ENCODE data around the gene KMO. TPM values are rescaled to one million over a fixed set of nuclear protein-coding genes. Genes with fewer than 3 reads are reported as not detected.

The KMO gene
- total and polyA plus RNA-seq, 12 donors, result 0.41 to 3.6 (median 1.6) TPM

DNA sequence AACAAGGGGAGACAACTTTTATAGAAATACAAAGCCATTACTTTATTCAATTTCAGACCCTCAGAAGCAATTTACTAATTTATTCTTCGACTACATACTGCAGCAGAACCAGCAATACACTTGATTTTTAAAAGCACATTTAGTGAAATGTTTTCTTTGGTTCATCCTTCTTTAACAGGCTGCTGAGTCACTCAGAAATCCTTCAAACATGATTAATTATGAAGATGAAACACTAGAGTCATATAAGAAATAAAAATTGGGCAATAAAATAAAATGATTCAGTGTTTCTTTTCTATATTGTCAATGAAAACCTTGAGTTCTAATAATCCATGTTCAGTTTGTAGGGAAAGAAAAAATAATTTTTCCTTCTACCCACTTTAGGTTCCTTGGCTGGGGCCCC, 61.0 kb downstream of the KMO start:
- intact Hi-C loops (cut with DNase I), result no loop called here
- no peak for TF ChIP-seq POLR2A (IDR thresholded peaks at IDR 0.05)
- TF ChIP-seq, protein P1, sequence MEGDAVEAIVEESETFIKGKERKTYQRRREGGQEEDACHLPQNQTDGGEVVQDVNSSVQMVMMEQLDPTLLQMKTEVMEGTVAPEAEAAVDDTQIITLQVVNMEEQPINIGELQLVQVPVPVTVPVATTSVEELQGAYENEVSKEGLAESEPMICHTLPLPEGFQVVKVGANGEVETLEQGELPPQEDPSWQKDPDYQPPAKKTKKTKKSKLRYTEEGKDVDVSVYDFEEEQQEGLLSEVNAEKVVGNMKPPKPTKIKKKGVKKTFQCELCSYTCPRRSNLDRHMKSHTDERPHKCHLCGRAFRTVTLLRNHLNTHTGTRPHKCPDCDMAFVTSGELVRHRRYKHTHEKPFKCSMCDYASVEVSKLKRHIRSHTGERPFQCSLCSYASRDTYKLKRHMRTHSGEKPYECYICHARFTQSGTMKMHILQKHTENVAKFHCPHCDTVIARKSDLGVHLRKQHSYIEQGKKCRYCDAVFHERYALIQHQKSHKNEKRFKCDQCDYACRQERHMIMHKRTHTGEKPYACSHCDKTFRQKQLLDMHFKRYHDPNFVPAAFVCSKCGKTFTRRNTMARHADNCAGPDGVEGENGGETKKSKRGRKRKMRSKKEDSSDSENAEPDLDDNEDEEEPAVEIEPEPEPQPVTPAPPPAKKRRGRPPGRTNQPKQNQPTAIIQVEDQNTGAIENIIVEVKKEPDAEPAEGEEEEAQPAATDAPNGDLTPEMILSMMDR (IDR thresholded peaks at IDR 0.05), result no peak
- Histone ChIP-seq H3K9me3 (replicated peaks in 1 of 3) (no peaks in the 10 kb centered on the region), H3K4me3 (no peak overlapping the region), H3K4me1 (replicated peaks in 1 of 2) (peaks cover 0 to 11% of the 10 kb centered on the region in 2 donors), H3K27ac (peak overlapping the region in 4 of 5 donors; percentile 26 to 64 (median 38)), H3K36me3 (replicated peaks in 1 of 2) (no peaks in the 10 kb centered on the region), H3K27me3 (no peaks in the 10 kb centered on the region)
- WGBS, 4 donors, result 46 to 51% (median 48%) methylated on average over 1 of the region's 1 CpG
- no peak for DNase-seq

DNA sequence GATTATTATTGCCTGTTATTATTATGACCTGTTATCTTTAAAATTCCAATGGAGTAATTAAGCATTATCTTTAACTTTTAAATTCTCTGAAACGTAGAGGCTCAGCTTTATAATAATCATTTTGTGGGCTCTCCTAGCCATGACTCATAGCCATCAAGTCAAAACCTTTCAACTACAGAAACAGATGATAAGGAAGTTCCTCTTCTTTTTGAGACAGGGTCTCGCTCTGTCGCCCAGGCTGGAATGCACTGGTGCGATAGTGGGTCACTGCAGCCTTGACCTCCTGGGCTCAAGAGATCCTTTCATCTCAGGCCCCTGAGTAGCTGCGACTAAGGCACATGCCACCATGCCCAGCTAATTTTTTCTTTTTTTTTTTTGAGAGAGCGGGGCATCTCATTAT, 64.5 kb downstream of the KMO start:
- WGBS, 4 donors, result 57 to 64% (median 59%) methylated on average over 5 to 6 of the region's 6 CpGs
- intact Hi-C loops (cut with DNase I), result no loop called here
- Histone ChIP-seq H3K27me3 (no peaks in the 10 kb centered on the region), H3K27ac (no peak overlapping the region), H3K4me3 (no peak overlapping the region), H3K4me1 (replicated peaks in 1 of 2) (peaks cover 0 to 11% of the 10 kb centered on the region in 2 donors), H3K36me3 (replicated peaks in 1 of 2) (no peaks in the 10 kb centered on the region), H3K9me3 (replicated peaks in 1 of 3) (no peaks in the 10 kb centered on the region)
- no peak for DNase-seq
- TF ChIP-seq POLR2A (IDR thresholded peaks at IDR 0.05), result no peak
- TF ChIP-seq, protein P1 (IDR thresholded peaks at IDR 0.05), result no peak

DNA sequence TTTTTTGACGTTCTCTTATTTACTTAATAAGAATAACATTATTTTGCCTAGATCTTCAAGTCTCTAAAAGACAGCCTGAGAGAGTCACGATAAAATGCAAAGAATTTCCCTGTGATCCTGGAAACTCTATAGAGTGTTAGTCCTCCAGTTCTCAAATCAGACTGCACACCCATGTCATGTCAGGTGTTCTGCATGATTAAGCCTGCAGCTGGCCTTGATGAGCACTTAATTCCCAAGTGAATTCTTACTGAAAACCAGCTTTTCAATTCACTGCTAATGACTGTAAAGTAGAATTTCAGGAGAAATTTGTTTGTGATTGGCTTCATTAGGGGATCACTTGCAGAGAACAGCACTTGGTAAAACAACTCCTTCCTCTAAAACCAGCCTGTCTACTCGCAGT, 66.1 kb downstream of the KMO start:
- H3K4me1 ChIP-seq (replicated peaks in 1 of 2), result no peaks in the 10 kb centered on the region
- WGBS, 4 donors, result 83 to 94% (median 93%) methylated on average over 3 of the region's 3 CpGs
- H3K9me3 ChIP-seq (replicated peaks in 1 of 3), result no peaks in the 10 kb centered on the region
- H3K27me3 ChIP-seq, result no peaks in the 10 kb centered on the region
- intact Hi-C loops (cut with DNase I), result no loop called here
- H3K27ac ChIP-seq, result no peak overlapping the region
- TF ChIP-seq, protein P1 (IDR thresholded peaks at IDR 0.05), result no peak
- TF ChIP-seq POLR2A (IDR thresholded peaks at IDR 0.05), result no peak
- DNase-seq, result no peak
- H3K4me3 ChIP-seq, result no peak overlapping the region
- no peaks in the 10 kb centered on the region for H3K36me3 ChIP-seq (replicated peaks in 1 of 2)

DNA sequence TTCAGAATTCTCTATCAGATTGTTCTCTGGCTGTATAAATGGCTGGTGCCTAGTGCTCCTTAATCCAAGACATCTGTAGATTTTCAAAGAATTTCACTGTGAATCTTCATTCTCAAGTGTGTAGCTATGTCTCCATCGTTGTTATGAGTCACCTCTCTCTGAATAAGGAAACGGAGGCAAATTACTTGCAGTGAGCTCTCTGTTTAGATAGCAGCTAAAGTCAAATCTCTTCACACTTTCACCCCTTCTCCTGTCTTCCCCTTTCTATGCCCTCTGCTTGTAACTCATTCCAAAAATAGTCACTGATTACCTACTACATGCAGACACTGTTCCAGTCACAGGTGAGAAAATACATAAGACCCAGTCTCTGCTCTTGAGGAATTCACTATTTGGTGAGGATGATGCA, 68.3 kb downstream of the KMO start:
- no peaks in the 10 kb centered on the region for H3K27me3 ChIP-seq
- no peaks in the 10 kb centered on the region for H3K36me3 ChIP-seq (replicated peaks in 1 of 2)
- no peaks in the 10 kb centered on the region for H3K4me1 ChIP-seq (replicated peaks in 1 of 2)
- intact Hi-C loops (cut with DNase I), result no loop called here
- TF ChIP-seq, protein P1 (IDR thresholded peaks at IDR 0.05), result no peak
- TF ChIP-seq POLR2A (IDR thresholded peaks at IDR 0.05), result no peak
- H3K27ac ChIP-seq, result no peak overlapping the region
- WGBS, 4 donors, result 52 to 82% (median 62%) methylated on average over 2 of the region's 2 CpGs
- H3K4me3 ChIP-seq, result no peak overlapping the region
- no peak for DNase-seq
- H3K9me3 ChIP-seq (replicated peaks in 1 of 3), result no peaks in the 10 kb centered on the region

Measured in adrenal gland (tissue), 12 donors.